Measurements from ENCODE around the gene VCL.

DNA sequence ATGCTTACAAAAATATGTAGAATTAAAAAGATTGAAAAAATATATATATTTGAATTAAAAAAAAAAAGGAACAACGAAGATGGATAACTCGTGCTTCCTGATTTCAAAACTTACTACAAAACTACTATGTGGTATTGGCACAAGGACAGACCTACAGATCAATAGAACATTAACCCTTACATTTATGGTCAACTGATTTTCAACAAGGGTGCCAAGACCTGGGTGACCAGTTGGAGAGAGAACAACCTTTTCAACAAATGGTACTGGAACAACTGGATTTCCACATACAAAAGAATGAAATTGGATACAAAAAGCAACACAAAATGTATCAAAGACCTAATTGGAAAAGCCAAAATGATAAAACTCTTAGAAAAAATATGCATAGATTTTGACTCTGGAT is 142.6 kb downstream of the VCL start:
- TF ChIP-seq, protein P1, sequence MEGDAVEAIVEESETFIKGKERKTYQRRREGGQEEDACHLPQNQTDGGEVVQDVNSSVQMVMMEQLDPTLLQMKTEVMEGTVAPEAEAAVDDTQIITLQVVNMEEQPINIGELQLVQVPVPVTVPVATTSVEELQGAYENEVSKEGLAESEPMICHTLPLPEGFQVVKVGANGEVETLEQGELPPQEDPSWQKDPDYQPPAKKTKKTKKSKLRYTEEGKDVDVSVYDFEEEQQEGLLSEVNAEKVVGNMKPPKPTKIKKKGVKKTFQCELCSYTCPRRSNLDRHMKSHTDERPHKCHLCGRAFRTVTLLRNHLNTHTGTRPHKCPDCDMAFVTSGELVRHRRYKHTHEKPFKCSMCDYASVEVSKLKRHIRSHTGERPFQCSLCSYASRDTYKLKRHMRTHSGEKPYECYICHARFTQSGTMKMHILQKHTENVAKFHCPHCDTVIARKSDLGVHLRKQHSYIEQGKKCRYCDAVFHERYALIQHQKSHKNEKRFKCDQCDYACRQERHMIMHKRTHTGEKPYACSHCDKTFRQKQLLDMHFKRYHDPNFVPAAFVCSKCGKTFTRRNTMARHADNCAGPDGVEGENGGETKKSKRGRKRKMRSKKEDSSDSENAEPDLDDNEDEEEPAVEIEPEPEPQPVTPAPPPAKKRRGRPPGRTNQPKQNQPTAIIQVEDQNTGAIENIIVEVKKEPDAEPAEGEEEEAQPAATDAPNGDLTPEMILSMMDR (IDR thresholded peaks at IDR 0.05): no peak
- TF ChIP-seq POLR2A (IDR thresholded peaks at IDR 0.05) (no peak), POLR2AphosphoS5 (IDR thresholded peaks at IDR 0.05) (no peak), EP300 (IDR thresholded peaks at IDR 0.05) (no peak)
